ENCODE results near the gene VILL. TPM values are rescaled to one million over a fixed set of nuclear protein-coding genes. Genes with fewer than 3 reads are reported as not detected.

VILL gene
- total RNA-seq, 1 donor from 2014 or later: 2.3 TPM

DNA sequence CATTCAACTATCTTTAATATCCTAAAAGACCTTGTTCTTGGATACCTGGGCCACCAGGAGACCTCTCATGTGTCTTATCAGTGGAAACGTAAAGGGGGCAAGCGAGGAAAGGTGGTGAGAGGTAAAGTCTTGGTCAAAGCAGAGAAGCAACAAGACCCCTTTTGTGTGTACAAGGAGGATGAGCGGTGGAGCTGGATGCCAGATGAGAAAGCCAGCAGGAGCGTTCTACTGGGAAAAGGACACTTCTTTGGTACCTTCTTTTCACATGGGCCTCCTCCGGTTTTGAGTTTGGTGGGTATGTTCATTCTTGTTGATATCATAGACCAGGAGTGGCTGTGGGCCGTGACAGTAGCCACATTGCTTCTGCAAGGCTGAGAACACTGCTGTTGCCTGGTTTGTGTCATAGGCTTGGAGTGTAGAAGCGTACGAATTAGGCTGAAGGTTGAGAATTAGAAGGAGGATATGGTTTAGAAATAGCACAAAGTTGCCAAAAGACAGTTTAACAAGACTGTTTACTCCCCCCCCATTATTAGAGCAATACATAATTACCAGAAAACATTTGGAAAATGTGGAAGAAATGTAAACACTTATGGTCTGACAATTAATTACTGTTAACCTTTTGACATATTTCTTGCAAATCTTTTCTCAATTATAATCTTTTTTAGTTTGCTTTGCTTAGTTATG is 46.8 kb upstream of the VILL start:
- H3K9me3 Mint-ChIP-seq (ENCODE audit: unreplicated experiment): no peaks in the 10 kb centered on the region
- H3K4me3 Mint-ChIP-seq (ENCODE audit: unreplicated experiment): no peak overlapping the region
- peak overlapping the region; percentile 96 for H3K27ac Mint-ChIP-seq (ENCODE audit: unreplicated experiment)
- TF ChIP-seq, protein P1, sequence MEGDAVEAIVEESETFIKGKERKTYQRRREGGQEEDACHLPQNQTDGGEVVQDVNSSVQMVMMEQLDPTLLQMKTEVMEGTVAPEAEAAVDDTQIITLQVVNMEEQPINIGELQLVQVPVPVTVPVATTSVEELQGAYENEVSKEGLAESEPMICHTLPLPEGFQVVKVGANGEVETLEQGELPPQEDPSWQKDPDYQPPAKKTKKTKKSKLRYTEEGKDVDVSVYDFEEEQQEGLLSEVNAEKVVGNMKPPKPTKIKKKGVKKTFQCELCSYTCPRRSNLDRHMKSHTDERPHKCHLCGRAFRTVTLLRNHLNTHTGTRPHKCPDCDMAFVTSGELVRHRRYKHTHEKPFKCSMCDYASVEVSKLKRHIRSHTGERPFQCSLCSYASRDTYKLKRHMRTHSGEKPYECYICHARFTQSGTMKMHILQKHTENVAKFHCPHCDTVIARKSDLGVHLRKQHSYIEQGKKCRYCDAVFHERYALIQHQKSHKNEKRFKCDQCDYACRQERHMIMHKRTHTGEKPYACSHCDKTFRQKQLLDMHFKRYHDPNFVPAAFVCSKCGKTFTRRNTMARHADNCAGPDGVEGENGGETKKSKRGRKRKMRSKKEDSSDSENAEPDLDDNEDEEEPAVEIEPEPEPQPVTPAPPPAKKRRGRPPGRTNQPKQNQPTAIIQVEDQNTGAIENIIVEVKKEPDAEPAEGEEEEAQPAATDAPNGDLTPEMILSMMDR (IDR thresholded peaks at IDR 0.05): no peak
- DNase-seq (ENCODE audit: extremely low spot score, unreplicated experiment): no peak
- no peaks in the 10 kb centered on the region for H3K27me3 Mint-ChIP-seq (ENCODE audit: unreplicated experiment)
- no peaks in the 10 kb centered on the region for H3K36me3 Mint-ChIP-seq (ENCODE audit: unreplicated experiment)
- peaks cover 95% of the 10 kb centered on the region for H3K4me1 Mint-ChIP-seq (ENCODE audit: unreplicated experiment)

DNA sequence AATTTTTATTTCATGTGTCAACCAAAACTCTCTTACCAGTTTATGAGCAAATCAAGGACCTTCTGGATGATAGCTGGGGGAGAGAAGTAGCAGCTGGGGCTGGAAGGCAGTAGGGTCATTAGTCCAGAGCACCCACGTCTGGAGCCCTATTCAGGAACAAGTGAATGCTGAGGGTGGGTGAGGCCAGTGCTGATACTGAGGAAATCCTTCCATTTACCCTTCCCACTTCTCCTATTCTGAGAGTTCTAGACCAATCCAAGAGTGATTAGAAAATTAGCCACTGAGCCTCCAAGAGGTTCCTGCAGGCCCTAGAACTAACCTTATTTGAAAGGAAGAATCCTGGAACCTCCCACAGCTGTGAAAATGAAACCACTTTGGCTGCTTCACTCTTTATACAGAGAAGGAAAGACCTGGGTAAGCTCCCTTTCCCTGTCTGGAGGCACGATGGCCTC is 46.2 kb upstream of the VILL start:
- no peaks in the 10 kb centered on the region for H3K9me3 Mint-ChIP-seq (ENCODE audit: unreplicated experiment)
- H3K27ac Mint-ChIP-seq (ENCODE audit: unreplicated experiment): peak overlapping the region; percentile 96
- peaks cover 93% of the 10 kb centered on the region for H3K4me1 Mint-ChIP-seq (ENCODE audit: unreplicated experiment)
- TF ChIP-seq, protein P1 (IDR thresholded peaks at IDR 0.05): no peak
- DNase-seq (ENCODE audit: extremely low spot score, unreplicated experiment): no peak
- H3K4me3 Mint-ChIP-seq (ENCODE audit: unreplicated experiment): peak overlapping the region; percentile 52
- no peaks in the 10 kb centered on the region for H3K27me3 Mint-ChIP-seq (ENCODE audit: unreplicated experiment)
- H3K36me3 Mint-ChIP-seq (ENCODE audit: unreplicated experiment): no peaks in the 10 kb centered on the region

DNA sequence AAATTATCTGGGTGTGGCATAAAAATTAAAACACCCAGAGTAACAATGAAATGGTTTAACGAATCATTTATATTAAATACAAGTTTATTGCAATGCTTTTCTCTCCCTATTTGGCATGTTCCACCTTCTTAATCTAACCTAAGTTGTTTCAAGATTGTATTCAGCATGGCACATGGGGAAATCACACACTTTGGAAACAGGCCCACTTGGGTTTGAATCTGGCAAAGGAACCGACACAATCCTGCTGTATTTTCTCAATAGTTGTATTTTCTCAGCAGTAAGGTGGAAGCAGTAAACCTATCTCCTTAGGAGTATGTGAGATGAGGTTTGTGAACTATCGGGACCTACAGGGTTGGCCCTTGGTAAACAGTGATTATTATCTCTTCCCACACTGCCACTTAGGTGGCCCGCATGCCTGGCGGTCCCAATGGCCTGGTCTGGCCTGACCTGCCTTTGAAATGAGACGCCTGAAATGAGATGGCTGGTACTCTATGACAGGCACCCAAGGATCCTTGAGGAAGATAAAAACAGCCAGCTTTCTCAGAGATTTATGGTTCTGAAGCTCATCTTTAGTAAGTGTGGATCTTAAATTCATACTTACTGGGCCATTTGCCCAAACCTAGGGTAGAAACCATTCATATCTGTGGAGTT is 45.3 kb upstream of the VILL start:
- Mint-ChIP-seq H3K4me1 (ENCODE audit: unreplicated experiment) (peaks cover 94% of the 10 kb centered on the region), H3K36me3 (ENCODE audit: unreplicated experiment) (peaks cover 6% of the 10 kb centered on the region), H3K27ac (ENCODE audit: unreplicated experiment) (peak overlapping the region; percentile 96), H3K27me3 (ENCODE audit: unreplicated experiment) (no peaks in the 10 kb centered on the region), H3K4me3 (ENCODE audit: unreplicated experiment) (no peak overlapping the region), H3K9me3 (ENCODE audit: unreplicated experiment) (no peaks in the 10 kb centered on the region)
- no peak for DNase-seq (ENCODE audit: extremely low spot score, unreplicated experiment)
- TF ChIP-seq, protein P1 (IDR thresholded peaks at IDR 0.05): no peak

DNA sequence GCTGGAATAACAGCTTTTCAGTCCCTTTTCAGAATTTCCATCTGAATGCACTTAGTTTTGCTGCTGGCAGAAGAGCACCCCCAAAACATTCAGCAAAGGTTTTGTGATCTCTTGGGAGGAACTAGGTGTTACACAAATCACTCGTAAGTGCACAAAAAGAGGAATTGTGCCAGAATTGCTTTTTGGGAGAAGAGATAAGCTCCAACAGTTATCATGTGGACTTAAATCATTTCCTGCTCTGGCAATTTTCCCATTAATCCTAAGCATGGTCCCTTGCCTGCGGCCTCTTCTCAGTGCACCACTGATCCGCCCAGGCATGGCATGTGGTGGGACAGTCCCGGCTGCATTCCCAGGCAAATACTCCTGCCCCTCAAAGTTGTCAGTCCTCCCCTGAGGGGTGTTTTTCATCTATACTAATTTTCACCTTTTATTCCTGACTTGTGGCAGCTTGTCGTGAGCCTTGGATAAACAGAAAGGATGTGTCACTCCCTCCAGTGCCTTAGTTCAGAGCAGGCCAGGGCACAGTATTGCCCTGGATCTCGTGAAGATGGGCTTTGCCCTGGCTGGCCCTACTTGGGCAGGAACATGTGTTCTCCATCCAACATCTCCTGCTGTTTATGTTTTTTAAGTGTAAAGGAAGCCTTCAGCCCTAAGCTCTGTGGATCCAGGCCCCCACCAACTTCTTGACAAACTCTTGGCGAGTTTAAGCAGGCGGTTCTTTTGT is 44.6 kb upstream of the VILL start:
- peak overlapping the region; percentile 28 for H3K4me3 Mint-ChIP-seq (ENCODE audit: unreplicated experiment)
- DNase-seq (ENCODE audit: extremely low spot score, unreplicated experiment): no peak
- TF ChIP-seq, protein P1 (IDR thresholded peaks at IDR 0.05): no peak
- no peaks in the 10 kb centered on the region for H3K27me3 Mint-ChIP-seq (ENCODE audit: unreplicated experiment)
- H3K36me3 Mint-ChIP-seq (ENCODE audit: unreplicated experiment): peaks cover 11% of the 10 kb centered on the region
- H3K4me1 Mint-ChIP-seq (ENCODE audit: unreplicated experiment): peaks cover 95% of the 10 kb centered on the region
- H3K9me3 Mint-ChIP-seq (ENCODE audit: unreplicated experiment): no peaks in the 10 kb centered on the region
- H3K27ac Mint-ChIP-seq (ENCODE audit: unreplicated experiment): peak overlapping the region; percentile 96

DNA sequence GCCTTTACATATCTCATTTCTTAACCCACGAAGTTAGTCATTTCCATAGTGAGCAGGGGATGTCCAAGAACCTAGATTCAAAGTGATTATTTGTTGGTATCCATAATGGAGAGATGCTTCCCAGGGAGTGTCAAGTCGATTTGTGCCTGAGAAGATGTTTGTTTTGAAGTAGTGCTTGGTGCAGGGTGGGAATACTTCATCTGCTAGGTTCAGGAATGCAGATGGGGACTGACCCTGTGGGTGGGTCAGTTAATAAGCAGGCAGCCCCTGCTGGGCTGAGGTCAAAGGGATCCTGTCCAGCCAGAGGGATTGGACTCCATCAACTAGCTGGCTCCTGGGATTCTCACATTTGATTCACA is 44.1 kb upstream of the VILL start:
- no peaks in the 10 kb centered on the region for H3K27me3 Mint-ChIP-seq (ENCODE audit: unreplicated experiment)
- no peak for DNase-seq (ENCODE audit: extremely low spot score, unreplicated experiment)
- peaks cover 11% of the 10 kb centered on the region for H3K36me3 Mint-ChIP-seq (ENCODE audit: unreplicated experiment)
- peaks cover 91% of the 10 kb centered on the region for H3K4me1 Mint-ChIP-seq (ENCODE audit: unreplicated experiment)
- H3K27ac Mint-ChIP-seq (ENCODE audit: unreplicated experiment): peak overlapping the region; percentile 96
- no peaks in the 10 kb centered on the region for H3K9me3 Mint-ChIP-seq (ENCODE audit: unreplicated experiment)
- TF ChIP-seq, protein P1 (IDR thresholded peaks at IDR 0.05): no peak
- no peak overlapping the region for H3K4me3 Mint-ChIP-seq (ENCODE audit: unreplicated experiment)

Measured in osteocyte (in vitro differentiated cells).